GM21526 (cell line): Measurements from ENCODE around the gene TTYH3.
"Not testable (repeated sequence)": the region's sequence is repeated elsewhere in the genome, so short reads cannot be mapped to it uniquely, and the experiment has no call there.

ENCODE experiments used
- ATAC-seq: cut with Tn5 transposase; IDR thresholded peaks from one replicate; pipeline ENCODE4 v1.9.1; 2021; ENCODE audit warnings: moderate library complexity; ENCODE audit not compliant: unreplicated experiment, low FRiP score

Gene TTYH3

DNA sequence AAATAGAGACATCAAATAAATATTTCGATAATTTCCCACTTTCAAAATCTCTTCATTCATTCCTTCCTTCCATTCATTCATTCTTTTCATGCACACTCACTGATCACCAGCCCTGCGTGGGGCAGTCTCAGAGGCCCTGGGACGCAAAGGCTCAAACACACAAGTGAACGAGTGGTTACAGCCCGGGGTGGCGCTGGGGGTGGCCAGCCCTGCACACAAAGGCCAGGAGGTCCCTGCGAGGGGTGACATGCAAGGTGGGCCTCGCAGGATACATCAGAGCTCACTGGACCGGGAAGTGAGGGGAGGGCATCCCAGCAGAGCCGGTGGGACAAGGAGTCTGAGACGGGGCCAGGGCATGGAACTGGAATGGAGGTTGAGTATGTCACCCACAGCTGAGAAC is 29.9 kb upstream of the TTYH3 start:
- no peak for ATAC-seq

DNA sequence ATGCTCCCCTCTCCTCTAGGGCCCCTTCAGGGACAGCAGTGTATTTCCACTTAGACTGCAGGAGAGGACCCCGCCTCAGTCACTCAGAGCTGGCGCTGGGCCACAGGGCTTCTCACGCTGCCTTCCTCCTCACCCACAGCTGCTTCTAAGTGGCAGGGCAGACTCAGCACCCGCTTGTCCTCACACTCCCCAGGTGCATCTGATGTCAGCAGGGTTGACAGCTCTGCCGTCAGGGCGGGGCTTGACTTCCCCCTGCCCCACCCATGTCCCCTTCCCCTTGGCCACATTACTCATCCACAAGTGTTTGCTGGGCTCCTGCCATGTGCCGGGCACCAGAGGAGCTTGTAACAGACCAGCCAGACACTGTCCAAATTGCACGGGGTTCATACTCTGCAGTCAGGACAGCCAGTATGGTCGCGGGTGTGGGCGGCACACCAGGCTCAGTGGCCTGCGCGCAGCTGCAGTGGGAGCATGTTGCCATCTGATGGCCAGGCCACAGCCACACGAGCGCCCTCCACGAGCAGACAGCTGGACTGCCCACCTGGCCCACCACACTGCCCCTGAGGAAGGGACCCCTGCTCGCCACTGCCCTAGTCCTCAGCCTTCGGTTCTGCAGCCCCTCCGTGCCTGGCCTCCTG is 29.3 kb upstream of the TTYH3 start:
- ATAC-seq = no peak

DNA sequence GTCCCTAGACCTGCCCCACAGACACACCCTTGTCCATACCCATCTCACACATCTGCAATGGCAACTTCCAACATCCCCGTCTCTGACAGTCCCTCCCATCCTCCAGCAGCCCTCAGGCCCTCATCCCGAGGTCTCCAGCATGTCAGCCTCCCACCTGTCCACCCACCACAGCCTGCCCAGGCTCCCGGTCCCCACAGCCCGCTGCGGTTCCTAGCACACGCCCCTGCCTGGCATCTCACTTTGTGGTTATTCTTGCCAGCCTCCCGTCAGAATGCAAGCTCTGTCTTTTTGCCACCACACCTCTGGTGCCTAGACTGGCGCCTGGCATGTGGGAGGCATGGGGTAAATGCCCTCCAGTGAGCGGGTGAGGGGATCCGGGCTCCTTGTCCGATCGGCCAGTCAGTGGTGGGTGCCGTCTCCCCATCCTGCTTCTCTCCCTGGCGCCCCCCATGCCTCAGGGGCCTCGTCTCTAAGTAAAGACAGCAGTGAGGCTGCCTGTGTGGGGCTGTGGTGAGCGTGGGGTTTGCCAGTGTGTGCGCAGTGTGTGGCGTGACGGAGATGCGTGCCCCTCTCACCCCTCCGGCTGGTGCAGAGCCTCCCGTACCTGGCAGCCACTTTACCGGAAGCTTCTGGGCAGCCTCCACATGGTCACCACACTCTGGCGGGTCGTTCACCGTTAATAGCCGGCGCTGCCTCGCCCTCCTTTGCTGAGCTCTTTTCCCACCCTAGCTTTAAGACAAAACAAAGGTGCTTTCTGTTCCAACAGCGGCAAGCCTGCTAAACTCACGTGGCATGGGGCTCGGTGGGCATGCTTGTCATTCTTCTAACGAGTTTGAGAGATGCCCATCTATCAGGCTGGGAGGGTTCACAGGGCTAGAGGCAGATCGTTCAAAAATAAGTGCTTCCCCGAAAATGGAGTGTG is 28.5 kb upstream of the TTYH3 start:
- ATAC-seq = no peak

DNA sequence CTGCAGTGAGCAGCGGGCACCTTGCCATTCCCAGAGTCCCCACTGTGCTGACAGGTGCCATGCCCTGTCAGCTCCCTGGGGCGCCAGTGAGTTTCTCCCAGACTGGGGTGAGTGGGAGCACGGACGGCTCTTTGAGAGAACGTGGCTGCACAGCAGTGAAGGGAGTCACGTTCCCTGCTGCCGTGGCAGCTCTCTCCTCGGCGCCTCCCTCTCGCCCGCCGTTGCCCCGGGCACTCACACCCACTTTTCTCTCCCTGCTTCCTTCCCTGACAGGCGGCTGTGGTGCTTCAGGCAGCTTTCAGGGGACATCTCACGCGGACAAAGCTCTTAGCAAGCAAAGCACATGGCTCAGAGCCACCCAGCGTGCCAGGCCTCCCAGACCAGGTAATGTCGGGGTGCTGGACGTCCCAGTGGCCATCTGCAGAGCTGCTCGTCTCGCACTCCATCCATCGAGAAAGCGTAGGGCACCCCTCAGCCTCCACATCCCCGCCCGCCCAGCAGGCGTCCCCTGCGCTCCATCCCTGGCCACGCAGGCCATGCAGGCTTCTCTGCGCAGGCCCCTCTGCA is 27.1 kb upstream of the TTYH3 start:
- ATAC-seq = no peak

DNA sequence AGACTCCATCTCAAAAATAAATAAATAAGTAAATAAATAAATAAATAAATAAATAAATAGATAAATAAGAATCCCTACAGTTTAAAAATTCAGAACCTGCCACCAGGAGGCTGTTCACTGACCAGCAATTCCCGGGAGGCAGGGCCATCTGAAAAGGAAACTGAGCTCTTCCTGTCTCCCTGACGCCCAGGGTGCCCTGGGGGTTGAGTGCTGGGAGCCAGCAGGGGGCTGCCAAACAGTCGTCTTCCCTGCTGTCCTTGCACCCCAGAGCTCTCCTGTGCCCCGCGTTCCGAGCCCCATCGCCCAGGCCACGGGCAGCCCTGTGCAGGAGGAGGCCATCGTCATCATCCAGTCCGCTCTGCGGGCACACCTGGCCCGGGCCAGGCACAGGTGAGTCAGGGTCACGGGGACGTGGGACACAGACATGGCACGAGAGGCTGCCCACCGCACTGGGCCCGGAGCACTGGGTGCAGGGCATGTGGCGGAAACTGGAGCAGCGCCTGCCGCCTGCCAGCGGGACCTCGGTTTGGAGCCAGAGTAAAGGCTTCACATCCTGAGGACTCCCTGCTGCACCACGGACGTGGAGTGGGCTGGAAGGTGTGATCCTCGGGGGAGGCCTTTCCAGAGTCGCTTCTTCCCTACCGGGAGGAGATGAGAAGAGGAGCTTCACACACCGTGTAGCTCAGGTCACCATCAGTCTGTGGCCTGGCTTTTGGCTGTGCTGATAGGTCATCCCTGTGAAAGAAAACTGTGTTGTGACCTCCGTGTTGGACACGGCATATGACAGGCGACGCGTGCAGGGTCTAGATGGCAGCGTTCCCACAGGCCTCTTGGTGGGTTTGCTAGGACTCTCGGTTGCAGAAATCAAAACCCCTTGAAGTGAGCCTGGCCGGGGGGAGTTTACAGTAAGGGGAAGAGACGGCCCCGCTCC is 25.9 kb upstream of the TTYH3 start:
- no peak for ATAC-seq

DNA sequence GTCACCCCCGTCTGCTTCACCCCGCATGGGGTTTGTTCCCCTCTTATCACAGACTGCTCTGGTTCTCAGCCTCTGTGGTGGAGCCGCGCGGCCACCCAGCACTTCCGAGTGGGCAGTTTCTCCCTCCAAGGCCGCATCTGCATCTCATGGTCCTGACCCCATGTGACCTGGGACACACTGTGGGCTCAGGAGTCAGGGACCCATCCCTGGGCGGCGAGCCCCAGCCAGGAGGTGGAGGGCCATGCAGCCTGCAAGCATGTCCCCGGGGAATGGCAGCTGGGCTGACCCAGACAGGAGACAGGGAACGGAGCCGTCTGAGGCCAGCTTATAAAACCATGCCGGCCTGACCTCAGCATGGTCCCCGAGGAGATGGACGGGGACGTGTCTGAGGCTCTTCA is 25.2 kb upstream of the TTYH3 start:
- no peak for ATAC-seq

DNA sequence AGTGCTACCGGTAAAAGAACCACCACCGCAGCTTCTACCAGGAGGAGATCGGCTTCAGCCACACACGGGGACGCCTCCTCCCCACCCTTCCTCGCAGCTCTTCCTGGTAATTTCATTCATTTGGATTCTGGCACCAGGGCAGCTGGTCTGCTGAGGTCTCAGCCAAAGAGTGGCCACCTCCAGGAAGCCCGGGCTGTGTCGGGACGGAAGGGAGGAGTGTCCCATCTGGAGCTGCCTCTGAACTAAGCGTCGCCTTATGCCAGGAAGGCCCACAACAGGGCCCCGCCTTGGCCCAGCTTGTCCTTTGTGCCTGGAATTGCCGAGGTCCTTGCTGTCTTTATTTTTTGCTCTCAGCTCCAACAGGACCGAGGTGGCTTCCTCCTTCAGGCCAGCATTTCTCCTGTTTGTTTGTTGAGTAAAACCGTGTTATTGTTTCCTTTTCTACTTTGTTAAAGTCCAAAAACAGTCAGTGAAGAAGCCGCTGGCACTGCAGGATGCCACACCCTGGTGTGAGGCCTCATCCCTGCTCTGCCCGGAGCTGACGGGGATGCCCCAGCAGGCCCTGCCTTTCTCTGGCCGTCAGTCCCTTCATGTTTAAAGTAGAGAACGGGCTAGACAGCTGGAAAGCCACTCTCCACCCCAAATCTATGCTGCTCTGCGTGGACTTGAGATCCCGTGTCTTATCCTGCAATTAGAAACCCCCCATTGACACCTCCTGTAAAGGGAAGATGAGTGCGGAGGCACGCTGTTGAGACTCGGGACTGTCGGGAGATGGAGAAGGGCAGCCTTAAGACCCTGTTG is 24.5 kb upstream of the TTYH3 start:
- ATAC-seq = no peak

DNA sequence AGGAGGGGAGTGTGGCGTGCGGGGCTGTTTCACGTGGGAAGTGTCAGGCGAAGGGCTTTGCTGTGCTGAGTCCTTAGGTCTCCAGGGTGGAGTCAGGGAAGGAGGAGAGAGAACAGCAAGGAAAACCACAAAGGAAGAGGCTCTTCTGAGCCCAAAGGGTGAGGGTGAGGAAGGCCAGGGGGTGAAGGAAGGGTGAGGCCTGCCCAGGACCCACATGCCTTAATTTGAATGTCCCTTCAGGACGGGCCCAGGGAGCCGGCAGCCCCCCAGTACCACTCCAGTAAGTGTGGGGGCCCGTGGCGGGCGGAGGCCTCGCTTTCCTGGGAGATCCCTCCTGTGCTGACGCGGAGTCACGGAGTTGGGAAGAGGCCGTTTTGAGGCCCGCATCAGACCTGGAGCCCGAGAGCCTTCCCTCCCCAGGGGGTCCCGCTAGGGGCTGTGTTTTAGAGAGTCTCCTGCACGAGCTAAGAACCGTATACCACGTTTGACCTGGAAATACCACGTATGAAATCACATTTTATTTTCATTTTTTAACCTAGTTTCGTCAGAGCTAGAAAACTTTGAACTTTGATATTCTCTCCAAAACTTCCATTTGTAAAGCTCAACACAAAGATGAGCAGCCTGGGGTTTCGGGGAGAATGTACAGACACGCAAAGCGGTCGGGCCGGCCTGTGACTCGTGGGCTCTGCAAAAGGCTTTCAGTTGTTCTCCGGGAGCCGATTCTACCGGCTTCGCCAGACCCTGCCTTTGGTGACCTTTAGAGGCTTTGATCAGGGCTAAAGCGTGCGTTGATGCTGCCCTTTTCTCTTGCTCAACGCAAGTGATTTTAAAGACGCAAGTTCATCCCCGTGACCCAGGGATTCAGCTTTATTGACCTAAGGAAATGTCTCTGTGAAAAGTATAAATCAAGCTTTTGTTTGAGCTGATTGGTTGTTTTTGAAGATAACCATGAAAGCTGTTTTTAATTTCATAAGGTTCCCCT is 23.6 kb upstream of the TTYH3 start:
- no peak for ATAC-seq

DNA sequence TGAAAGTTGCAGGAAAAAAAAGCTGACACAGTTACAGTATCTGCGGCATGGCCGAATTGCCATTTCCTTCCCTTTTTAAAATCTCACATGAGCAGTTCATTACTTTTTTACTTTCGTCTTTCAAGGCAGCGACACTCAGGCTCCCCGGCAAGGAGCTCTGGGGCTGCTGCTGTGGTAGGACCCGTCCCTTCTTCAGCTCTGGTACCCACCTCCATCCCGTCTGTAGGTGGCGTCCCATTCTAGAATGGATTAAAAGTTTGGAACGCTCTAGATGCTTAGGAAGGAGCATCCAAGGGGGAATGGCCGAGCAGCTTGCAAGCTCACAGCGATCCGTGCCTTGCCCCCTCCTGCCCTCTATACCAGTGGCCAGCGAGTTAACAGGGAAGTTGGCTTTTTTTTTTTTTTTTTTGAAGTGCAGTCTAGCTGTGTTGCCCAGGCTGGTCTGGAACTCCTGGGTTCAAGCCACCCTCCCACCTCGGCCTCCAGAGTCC is 22.8 kb upstream of the TTYH3 start:
- ATAC-seq = no peak

DNA sequence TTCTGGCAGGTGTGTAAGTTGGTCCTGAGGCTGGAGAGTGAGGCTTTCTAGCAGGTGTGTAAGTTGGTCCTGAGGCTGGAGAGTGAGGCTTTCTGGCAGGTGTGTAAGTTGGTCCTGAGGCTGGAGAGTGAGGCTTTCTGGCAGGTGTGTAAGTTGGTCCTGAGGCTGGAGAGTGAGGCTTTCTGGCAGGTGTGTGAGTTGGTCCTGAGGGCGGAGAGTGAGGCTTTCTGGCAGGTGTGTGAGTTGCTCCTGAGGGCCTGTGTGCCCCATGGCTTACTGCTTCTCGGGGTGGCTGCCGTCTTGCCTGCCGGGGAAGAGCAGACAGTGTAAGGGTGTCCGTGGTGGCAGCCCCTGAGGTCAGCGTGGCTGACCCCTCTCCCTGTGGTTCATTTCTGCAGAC is 22.1 kb upstream of the TTYH3 start:
- not testable (repeated sequence) for ATAC-seq

DNA sequence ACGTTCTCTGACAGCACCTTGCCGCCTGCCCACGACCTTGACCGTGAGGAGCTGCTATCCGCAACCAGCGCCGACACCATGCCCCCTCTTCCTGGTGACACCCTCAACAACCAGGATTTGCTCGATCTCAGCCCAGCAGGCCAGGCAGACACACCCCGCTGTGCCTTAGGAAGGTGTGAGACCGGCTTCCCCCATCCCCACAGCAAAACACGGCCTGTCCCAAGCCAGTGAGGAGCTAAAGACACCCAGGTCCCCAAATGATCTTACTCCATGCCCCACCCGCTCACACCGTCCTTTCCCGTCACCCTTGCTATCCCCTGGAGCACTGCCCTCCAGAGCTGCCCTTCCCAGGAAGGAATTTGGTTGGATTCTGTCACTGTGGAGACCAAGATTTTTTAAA is 21.3 kb upstream of the TTYH3 start:
- ATAC-seq = no peak

DNA sequence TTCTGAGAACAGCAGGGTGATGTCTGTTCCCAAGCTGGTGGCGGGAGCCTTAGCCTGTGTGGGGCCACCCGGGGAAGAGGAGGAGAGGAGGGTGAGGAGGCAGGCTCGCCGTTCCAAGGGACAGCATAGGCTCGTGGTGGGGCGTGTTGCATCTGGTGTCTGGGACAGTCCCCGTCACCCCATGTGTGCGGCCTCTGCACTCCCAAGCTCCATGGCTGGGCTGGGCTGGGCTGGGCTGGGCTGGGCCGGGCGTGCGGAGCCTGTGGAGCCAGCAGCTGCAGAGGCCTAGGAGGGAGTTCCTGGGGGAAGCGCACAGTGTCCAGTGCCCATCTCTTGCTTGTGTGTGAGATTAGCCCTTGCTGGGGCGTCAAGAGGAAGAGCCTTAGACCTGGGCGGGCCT is 20.9 kb upstream of the TTYH3 start:
- ATAC-seq = no peak

DNA sequence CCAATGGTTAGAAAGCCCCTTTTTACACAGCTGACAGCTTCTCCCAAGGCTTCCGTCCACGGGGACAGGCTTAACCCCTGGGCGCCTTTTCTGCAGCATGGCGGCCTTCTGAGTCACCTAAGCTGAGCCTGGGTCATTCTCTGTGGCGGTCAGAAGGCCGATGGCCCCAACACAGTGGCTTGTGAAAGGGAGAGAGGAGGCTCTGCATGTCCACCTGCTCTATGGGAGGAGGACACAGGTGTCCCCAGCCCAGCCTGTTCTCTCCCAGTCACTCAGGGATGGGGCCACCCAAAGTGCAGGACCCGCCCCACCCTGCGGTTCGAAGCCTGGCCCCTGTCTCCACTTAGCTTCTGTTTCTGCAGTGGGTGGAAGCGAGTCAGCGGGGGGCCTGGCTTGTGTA is 20.4 kb upstream of the TTYH3 start:
- no peak for ATAC-seq

DNA sequence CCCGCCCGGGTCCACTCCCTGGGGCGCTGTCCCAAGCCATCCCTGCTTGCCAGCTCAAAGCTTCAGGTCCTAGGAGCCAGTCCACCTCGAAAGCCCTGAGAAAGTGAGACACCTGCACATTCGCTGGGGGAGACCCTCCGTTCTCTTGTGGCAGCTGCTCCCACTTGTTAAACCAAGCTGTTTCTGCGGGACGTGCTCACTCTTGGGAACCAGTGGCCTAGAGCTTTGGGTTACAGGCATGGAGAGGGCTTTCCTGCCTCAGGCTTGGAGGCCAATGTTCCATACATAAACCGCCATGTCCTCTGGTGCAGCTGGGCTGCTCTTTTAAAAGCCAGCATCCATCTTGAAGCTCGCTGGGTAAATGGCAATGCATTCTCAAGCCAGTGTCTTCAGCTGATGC is 19.9 kb upstream of the TTYH3 start:
- no peak for ATAC-seq

DNA sequence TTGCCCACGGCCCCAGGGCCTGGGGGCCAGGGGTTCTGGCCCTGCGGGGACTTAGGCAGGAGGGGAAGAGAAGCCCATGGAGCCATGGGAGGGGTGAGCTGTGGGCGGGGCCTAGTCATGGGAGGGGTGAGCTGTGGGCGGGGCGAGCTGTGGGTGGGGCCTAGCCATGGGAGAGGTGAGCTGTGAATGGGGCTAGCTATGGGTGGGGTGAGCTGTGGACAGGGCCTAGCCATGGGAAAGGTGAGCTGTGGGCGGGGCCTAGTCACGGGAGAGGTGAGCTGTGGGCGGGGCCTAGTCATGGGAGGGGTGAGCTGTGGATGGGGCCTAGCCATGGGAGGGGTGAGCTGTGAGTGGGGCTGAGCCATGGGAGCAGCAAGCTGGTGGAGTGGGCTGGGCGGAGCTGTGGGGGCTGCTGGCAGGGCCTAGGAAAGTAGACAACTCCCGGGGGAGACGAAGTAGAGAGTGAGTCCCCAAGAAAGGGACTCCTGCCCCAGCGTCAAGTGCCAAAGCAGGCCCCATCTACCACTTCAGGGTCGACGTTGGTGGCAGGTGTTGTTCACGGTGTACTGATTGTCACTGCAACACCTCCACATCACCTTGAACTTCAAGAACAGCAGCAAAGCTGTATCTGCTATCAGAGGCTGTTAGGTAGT is 19.2 kb upstream of the TTYH3 start:
- ATAC-seq = no peak

DNA sequence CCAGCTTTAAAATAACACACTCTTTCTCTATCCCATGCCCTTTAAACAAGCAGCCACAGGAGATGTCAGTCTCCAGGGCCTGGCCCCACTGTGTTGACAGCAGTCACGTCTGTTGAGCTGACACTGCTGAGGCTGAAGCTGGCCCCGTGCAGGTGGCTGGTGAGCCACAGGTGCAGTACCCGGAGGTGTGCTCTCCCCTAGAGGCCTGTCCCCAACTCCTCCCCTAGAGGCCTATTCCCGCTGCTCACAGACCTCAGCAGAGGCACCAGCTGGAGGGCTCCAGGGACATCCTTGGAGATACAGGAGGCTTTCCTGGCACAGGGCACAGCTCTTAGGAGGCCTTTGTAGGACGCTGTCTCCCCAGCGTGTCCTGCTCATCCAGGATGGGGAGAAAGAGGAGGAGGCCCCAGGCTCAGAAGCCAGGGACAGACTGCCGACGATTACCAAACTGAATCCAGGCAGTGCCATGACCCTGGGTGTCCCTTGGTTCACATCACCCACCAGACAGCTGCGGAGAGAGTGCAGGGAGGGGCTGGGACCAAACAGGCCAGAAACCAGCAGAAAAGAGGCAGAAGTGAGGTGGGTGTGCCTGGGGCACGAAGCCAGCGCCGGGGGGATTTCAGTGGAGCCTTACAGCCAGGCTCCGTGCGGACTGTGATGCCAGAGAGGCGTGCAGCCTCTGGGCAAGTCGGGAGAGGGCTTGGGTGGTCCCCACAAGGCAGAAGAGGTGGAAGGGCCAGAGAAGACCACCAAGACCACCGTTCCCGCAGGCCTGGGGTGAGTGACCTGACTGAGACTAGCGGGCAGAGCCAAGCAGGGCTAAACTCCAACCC is 18.5 kb upstream of the TTYH3 start:
- ATAC-seq = no peak

DNA sequence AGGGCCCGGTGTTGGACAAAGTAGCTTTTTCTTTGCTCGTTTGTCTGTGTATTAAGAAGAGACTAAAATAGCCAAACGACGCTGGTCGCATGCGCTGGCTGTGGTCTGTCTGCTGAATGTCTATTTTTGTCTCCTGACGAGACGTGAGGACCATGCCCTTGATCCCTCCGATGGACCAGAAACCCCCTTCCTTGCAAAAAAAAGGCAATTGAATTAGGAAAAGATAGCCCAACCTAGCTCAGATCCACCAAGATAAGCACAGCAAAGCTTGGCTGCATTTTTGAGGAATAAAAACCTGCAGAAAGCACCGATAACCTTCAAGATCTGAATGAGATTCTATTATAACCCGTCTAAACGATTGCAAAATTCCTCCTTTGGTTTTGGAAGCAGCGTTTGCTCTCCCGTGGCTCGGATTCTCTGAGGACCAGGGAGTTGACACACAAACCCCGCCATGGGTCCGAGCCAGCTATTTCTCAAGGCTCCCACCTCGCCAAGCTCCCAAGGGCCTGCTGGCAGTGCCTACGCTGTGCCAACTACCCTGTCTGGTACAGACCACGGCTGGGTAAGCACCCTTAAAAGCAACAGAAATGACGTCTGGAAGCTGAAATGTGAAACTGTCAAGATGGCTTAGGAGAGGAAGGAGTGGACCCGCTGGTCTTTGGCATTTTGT is 17.7 kb upstream of the TTYH3 start:
- ATAC-seq = no peak
